ENCODE data around the gene SCAMP5. TPM values are rescaled to one million over a fixed set of nuclear protein-coding genes. Genes with fewer than 3 reads are reported as not detected.

The SCAMP5 gene
- total RNA-seq, 2 experiments from 2014 or later: 0.65 to 1.1 TPM

GRCh38 chr15:75058127-75058905 lies 63.0 kb downstream of the SCAMP5 start:
- Mint-ChIP-seq H3K27me3 (no peaks in the 10 kb centered on the region), H3K36me3 (ENCODE audit: low read depth) (no peaks in the 10 kb centered on the region), H3K4me3 (no peak overlapping the region), H3K9me3 (no peaks in the 10 kb centered on the region), H3K4me1 (ENCODE audit: low read depth) (peaks cover 6% of the 10 kb centered on the region), H3K27ac (no peak overlapping the region)
- no peak for TF ChIP-seq CTCF (IDR thresholded peaks at IDR 0.05)
- no peak for ATAC-seq
- no peak for DNase-seq
- POLR2A ChIA-PET: interaction anchor here (0.9 to 1.2 kb wide), 2 partner anchors 15 to 29 kb away, joined by 3 read pairs; no protein-coding TSS in a partner anchor
- intact Hi-C loops (cut with micrococcal nuclease): no loop called here
- CTCF ChIA-PET: no interaction called here

- Mint-ChIP-seq H3K36me3 (ENCODE audit: low read depth) (no peaks in the 10 kb centered on the region), H3K9me3 (no peaks in the 10 kb centered on the region), H3K4me3 (no peak overlapping the region), H3K27me3 (no peaks in the 10 kb centered on the region), H3K4me1 (ENCODE audit: low read depth) (peaks cover 6% of the 10 kb centered on the region), H3K27ac (no peak overlapping the region)
- ATAC-seq (no peak), DNase-seq (no peak)
- ChIA-PET POLR2A (no interaction called here), CTCF (no interaction called here)
- no peak for TF ChIP-seq CTCF (IDR thresholded peaks at IDR 0.05)
- intact Hi-C loops (cut with micrococcal nuclease): no loop called here
Measured at GRCh38 chr15:75059607-75060006, 64.2 kb downstream of the SCAMP5 start.

GRCh38 chr15:75061272-75061671 lies 65.9 kb downstream of the SCAMP5 start:
- TF ChIP-seq CTCF (IDR thresholded peaks at IDR 0.05): no peak
- CTCF ChIA-PET: interaction anchor here (0.8 to 1.2 kb wide), 3 partner anchors 18 to 142 kb away, joined by 3 to 4 read pairs (median 3); no protein-coding TSS in a partner anchor
- H3K27me3 Mint-ChIP-seq: peaks cover 10% of the 10 kb centered on the region
- no peak overlapping the region for H3K4me3 Mint-ChIP-seq
- POLR2A ChIA-PET: interaction anchor here (1.2 to 1.6 kb wide), 2 partner anchors 28 to 154 kb away, joined by 4 read pairs; no protein-coding TSS in a partner anchor
- peaks cover 7% of the 10 kb centered on the region for H3K9me3 Mint-ChIP-seq
- intact Hi-C loops (cut with micrococcal nuclease): no loop called here
- H3K36me3 Mint-ChIP-seq (ENCODE audit: low read depth): peaks cover 4% of the 10 kb centered on the region
- no peak overlapping the region for H3K27ac Mint-ChIP-seq
- peaks cover 17% of the 10 kb centered on the region for H3K4me1 Mint-ChIP-seq (ENCODE audit: low read depth)
- DNase-seq (peak; percentile 29), ATAC-seq (peak; percentile 39)

- Mint-ChIP-seq H3K27ac (no peak overlapping the region), H3K4me1 (ENCODE audit: low read depth) (peaks cover 31% of the 10 kb centered on the region), H3K4me3 (no peak overlapping the region), H3K27me3 (peaks cover 10% of the 10 kb centered on the region), H3K36me3 (ENCODE audit: low read depth) (peaks cover 7% of the 10 kb centered on the region), H3K9me3 (peaks cover 9% of the 10 kb centered on the region)
- POLR2A ChIA-PET: no interaction called here
- intact Hi-C loops (cut with micrococcal nuclease): no loop called here
- DNase-seq (no peak), ATAC-seq (no peak)
- TF ChIP-seq CTCF (IDR thresholded peaks at IDR 0.05): no peak
- CTCF ChIA-PET: no interaction called here
Measured at GRCh38 chr15:75062706-75063105, 67.3 kb downstream of the SCAMP5 start.

GRCh38 chr15:75063338-75063737 lies 68.0 kb downstream of the SCAMP5 start:
- ChIA-PET CTCF (no interaction called here), POLR2A (no interaction called here)
- Mint-ChIP-seq H3K9me3 (peaks cover 9% of the 10 kb centered on the region), H3K36me3 (ENCODE audit: low read depth) (peaks cover 7% of the 10 kb centered on the region), H3K4me1 (ENCODE audit: low read depth) (peaks cover 32% of the 10 kb centered on the region), H3K27ac (no peak overlapping the region), H3K27me3 (peaks cover 10% of the 10 kb centered on the region), H3K4me3 (no peak overlapping the region)
- DNase-seq: no peak
- ATAC-seq: no peak
- intact Hi-C loops (cut with micrococcal nuclease): no loop called here
- no peak for TF ChIP-seq CTCF (IDR thresholded peaks at IDR 0.05)
